H1 (cell line): ENCODE data around the gene SARNP. TPM values are rescaled to one million over a fixed set of nuclear protein-coding genes. Genes with fewer than 3 reads are reported as not detected.

Source experiments
- CTCF ChIA-PET: fragments of 300-600 bp; sonication (Branson Sonifier 250); formaldehyde crosslinking; loops from one replicate; lab custom pipeline; 2021; ENCODE audit not compliant: partially characterized antibody; lab: Charles Lee
- POLR2A ChIA-PET: fragments of 300-600 bp; sonication (Branson Sonifier 250); formaldehyde crosslinking; loops from one replicate; lab custom pipeline; 2021; ENCODE audit warnings: inconsistent platforms; ENCODE audit not compliant: partially characterized antibody; lab: Charles Lee
- DNase-seq, 2 experiments: peaks; one replicate each; pipeline versions ENCODE4 v3.0.0 to v3.0.0-alpha.2; 2010 to 2022; ENCODE audit warnings: low spot score in 2 of 2, low read depth in 1 of 2, mixed read lengths in 1 of 2
- FAIRE-seq: peaks from 2 replicates; lab custom pipeline; 2011; peaks lifted over from hg19 to GRCh38; lab: Jason Lieb, UNC
- H2AFZ ChIP-seq: 2 replicates; pipeline ENCODE4 v1.8.1; 2012; ENCODE audit warnings: low read length, inconsistent platforms
- H2AK5ac ChIP-seq: 2 replicates; pipeline ENCODE4 v1.6.1; 2013; ENCODE audit warnings: low read depth, low read length
- H2BK120ac ChIP-seq: replicated peaks from 2 replicates; pipeline ENCODE3; 2013; ENCODE audit warnings: low read depth, low read length, inconsistent platforms
- H2BK12ac ChIP-seq: 2 replicates; pipeline ENCODE4 v1.6.1; 2013; ENCODE audit warnings: low read depth, low read length
- H2BK15ac ChIP-seq: 2 replicates; pipeline ENCODE4 v1.6.1; 2013; ENCODE audit warnings: low read length
- H2BK20ac ChIP-seq: 2 replicates; pipeline ENCODE4 v1.6.1; 2013; ENCODE audit warnings: low read length
- H2BK5ac ChIP-seq: 2 replicates; pipeline ENCODE4 v1.6.1; 2013; ENCODE audit warnings: low read depth, low read length
- H3K14ac ChIP-seq: 2 replicates; pipeline ENCODE4 v1.6.1; 2013; ENCODE audit warnings: inconsistent platforms; ENCODE audit not compliant: insufficient read length
- H3K18ac ChIP-seq: 2 replicates; pipeline ENCODE4 v1.6.1; 2013; ENCODE audit warnings: low read length; ENCODE audit errors: extremely low read depth
- H3K23ac ChIP-seq: 2 replicates; pipeline ENCODE4 v1.6.1; 2013; ENCODE audit warnings: inconsistent platforms; ENCODE audit not compliant: insufficient read length
- H3K23me2 ChIP-seq: 2 replicates; pipeline ENCODE4 v1.6.1; 2013; ENCODE audit warnings: low read depth, low read length
- H3K27ac ChIP-seq: 2 replicates; pipeline ENCODE4 v1.6.1; 2011; ENCODE audit warnings: low read depth, low read length, inconsistent platforms
- H3K27me3 ChIP-seq, 4 experiments: replicated peaks in 1 of 4; 1 replicate in 1 of 4; 2 replicates in 3 of 4; pipeline versions ENCODE4 v1.6.1 to v1.8.1; 2011 to 2013; ENCODE audit warnings: low read length in 3 of 4, mild to moderate bottlenecking in 3 of 4, inconsistent platforms in 2 of 4, mixed read lengths in 2 of 4, moderate library complexity in 1 of 4; ENCODE audit not compliant: control insufficient read depth in 3 of 4, insufficient read depth in 3 of 4; ENCODE audit errors: extremely low read depth in 1 of 4
- H3K36me3 ChIP-seq, 4 experiments: 2 replicates each; pipeline versions ENCODE4 v1.6.1 to v1.8.1; 2011 to 2013; ENCODE audit warnings: mild to moderate bottlenecking in 4 of 4, low read length in 3 of 4, moderate library complexity in 2 of 4, control low read depth in 1 of 4, inconsistent platforms in 1 of 4; ENCODE audit not compliant: insufficient read depth in 4 of 4, control insufficient read depth in 2 of 4
- H3K4ac ChIP-seq: replicated peaks from 2 replicates; pipeline ENCODE3; 2013; ENCODE audit warnings: low read length, low read depth, mixed read lengths, inconsistent platforms; ENCODE audit not compliant: insufficient read length
- H3K4me1 ChIP-seq, 4 experiments: replicated peaks in 1 of 4; 1 replicate in 1 of 4; 2 replicates in 3 of 4; pipeline versions ENCODE4 v1.6.1 to v1.8.1; 2011 to 2013; ENCODE audit warnings: low read length in 3 of 4, inconsistent platforms in 2 of 4, mixed read lengths in 1 of 4; ENCODE audit not compliant: insufficient read depth in 4 of 4, control insufficient read depth in 3 of 4
- H3K4me2 ChIP-seq, 2 experiments: 2 replicates each; pipeline versions ENCODE4 v1.6.1 to v1.8.1; 2011 to 2013; ENCODE audit warnings: low read depth in 2 of 2, low read length in 2 of 2, control low read depth in 1 of 2, inconsistent platforms in 1 of 2, mild to moderate bottlenecking in 1 of 2; ENCODE audit not compliant: insufficient read depth in 1 of 2
- H3K4me3 ChIP-seq, 4 experiments: fragments of 200-600, 300-600 bp in 1 of 4; sonication (generic), shearing (Covaris generic), sonication (Bioruptor Twin) in 1 of 4; 2 replicates each; pipeline versions ENCODE4 v1.5.1 to v1.8.1; 2011 to 2016; ENCODE audit warnings: low read length in 4 of 4, low read depth in 3 of 4, control low read depth in 2 of 4, inconsistent platforms in 2 of 4, mild to moderate bottlenecking in 2 of 4, mixed read lengths in 1 of 4, moderate library complexity in 1 of 4; ENCODE audit not compliant: insufficient read depth in 2 of 4; ENCODE audit errors: extremely low read depth in 1 of 4
- H3K56ac ChIP-seq: replicated peaks from 2 replicates; pipeline ENCODE3; 2013; ENCODE audit warnings: low read depth, mild to moderate bottlenecking, mixed read lengths, low read length, inconsistent platforms; ENCODE audit not compliant: insufficient read length
- H3K79me1 ChIP-seq: 2 replicates; pipeline ENCODE4 v1.6.1; 2013; ENCODE audit warnings: low read depth, low read length, control low read depth
- H3K79me2 ChIP-seq, 2 experiments: 2 replicates each; pipeline versions ENCODE4 v1.6.1 to v1.8.1; 2012 to 2013; ENCODE audit warnings: low read length in 2 of 2, mild to moderate bottlenecking in 2 of 2, inconsistent platforms in 1 of 2; ENCODE audit not compliant: insufficient read depth in 2 of 2, control insufficient read depth in 1 of 2
- H3K9ac ChIP-seq, 4 experiments: replicated peaks in 1 of 4; 1 replicate in 1 of 4; 2 replicates in 3 of 4; pipeline versions ENCODE4 v1.6.1 to v1.8.1; 2011 to 2013; ENCODE audit warnings: low read depth in 3 of 4, low read length in 3 of 4, control low read depth in 2 of 4, mild to moderate bottlenecking in 2 of 4, moderate library complexity in 2 of 4, inconsistent platforms in 1 of 4; ENCODE audit errors: extremely low read depth in 1 of 4
- H3K9me3 ChIP-seq, 2 experiments: 2 replicates each; pipeline versions ENCODE4 v1.6.1 to v1.8.1; 2012 to 2013; ENCODE audit warnings: mild to moderate bottlenecking in 2 of 2, moderate library complexity in 2 of 2, control low read depth in 1 of 2, inconsistent platforms in 1 of 2, low read depth in 1 of 2, low read length in 1 of 2, mixed read lengths in 1 of 2; ENCODE audit not compliant: insufficient read depth in 2 of 2
- H4K20me1 ChIP-seq, 2 experiments: replicated peaks in 1 of 2; 2 replicates each; pipeline versions ENCODE3 to v1.8.1; 2011 to 2013; ENCODE audit warnings: inconsistent platforms in 2 of 2, low read length in 2 of 2, mild to moderate bottlenecking in 1 of 2; ENCODE audit not compliant: insufficient read depth in 2 of 2, control insufficient read depth in 1 of 2
- H4K5ac ChIP-seq: 2 replicates; pipeline ENCODE4 v1.6.1; 2013; ENCODE audit warnings: low read length, low read depth, mixed read lengths, inconsistent platforms; ENCODE audit not compliant: insufficient read length
- H4K8ac ChIP-seq: 2 replicates; pipeline ENCODE4 v1.8.0; 2013; ENCODE audit warnings: mild to moderate bottlenecking, moderate library complexity, low read length, inconsistent platforms; ENCODE audit not compliant: insufficient read depth; ENCODE audit errors: extremely low read depth
- H4K91ac ChIP-seq: replicated peaks from 2 replicates; pipeline ENCODE3; 2013; ENCODE audit warnings: low read length, mixed read lengths, inconsistent platforms; ENCODE audit not compliant: insufficient read length
- ATF3 ChIP-seq: IDR thresholded peaks from 2 replicates; pipeline ENCODE4 v1.6.1; 2011; ENCODE audit warnings: low read depth, mild to moderate bottlenecking, low read length; ENCODE audit not compliant: insufficient read depth
- BACH1 ChIP-seq: IDR thresholded peaks from 2 replicates; pipeline ENCODE4 v1.6.1; 2012; ENCODE audit warnings: low read length, improper control_type of control experiment
- BCL11A ChIP-seq, 2 experiments: IDR thresholded peaks; one replicate each; pipeline ENCODE4 v1.6.1; 2011; ENCODE audit warnings: low read depth in 2 of 2, low read length in 2 of 2, mild to moderate bottlenecking in 2 of 2
- EP300 ChIP-seq, 2 experiments: IDR thresholded peaks; 1 replicate in 1 of 2; 2 replicates in 1 of 2; pipeline ENCODE4 v1.6.1; 2011 to 2012; ENCODE audit warnings: low read depth in 2 of 2, low read length in 2 of 2, mild to moderate bottlenecking in 2 of 2, borderline replicate concordance in 1 of 2, inconsistent platforms in 1 of 2, moderate library complexity in 1 of 2
- EZH2 ChIP-seq: fragments of 200-600 bp; sonication (generic); IDR thresholded peaks from 2 replicates; pipeline ENCODE4 v1.7.1; 2012; ENCODE audit warnings: low read depth, mild to moderate bottlenecking, moderate library complexity, low read length, inconsistent platforms; ENCODE audit not compliant: severe bottlenecking
- GTF2F1 ChIP-seq: IDR thresholded peaks from 2 replicates; pipeline ENCODE4 v1.6.1; 2012; ENCODE audit warnings: low read depth, low read length, improper control_type of control experiment, borderline replicate concordance
- HDAC6 ChIP-seq: IDR thresholded peaks from one replicate; pipeline ENCODE4 v1.7.1; 2012; ENCODE audit warnings: low read depth, mild to moderate bottlenecking, inconsistent platforms, low read length, moderate library complexity
- MAX ChIP-seq: IDR thresholded peaks from 2 replicates; pipeline ENCODE4 v1.6.1; 2012; ENCODE audit warnings: inconsistent platforms
- POLR2A ChIP-seq, 2 experiments: IDR thresholded peaks; 1 replicate in 1 of 2; 2 replicates in 1 of 2; pipeline ENCODE4 v1.6.1; 2011; ENCODE audit warnings: low read depth in 2 of 2, low read length in 2 of 2, mild to moderate bottlenecking in 2 of 2; ENCODE audit errors: control extremely low read depth in 1 of 2
- SUZ12 ChIP-seq: fragments of 200-600 bp; sonication (generic); IDR thresholded peaks from 2 replicates; pipeline ENCODE4 v1.6.1; 2012; ENCODE audit warnings: mild to moderate bottlenecking, inconsistent platforms, low read length, moderate library complexity, mixed read lengths
- YY1 ChIP-seq: IDR thresholded peaks from 2 replicates; pipeline ENCODE4 v1.6.1; 2011; ENCODE audit warnings: low read depth, mild to moderate bottlenecking, low read length
- ZNF274 ChIP-seq: IDR thresholded peaks from 2 replicates; pipeline ENCODE4 v1.7.0; 2012; ENCODE audit warnings: low read length, borderline replicate concordance; ENCODE audit errors: extremely low read depth
- WGBS, 2 experiments: shearing (Covaris generic) in 1 of 2; methylation state at CpG; one replicate each; pipeline versions ENCODE4 v1.1.6 to v1.1.7; 2013 to 2015; ENCODE audit warnings: low lambda C conversion rate in 2 of 2, mixed read lengths in 2 of 2, inconsistent platforms in 1 of 2, low coverage in 1 of 2, missing lambda C conversion rate in 1 of 2; ENCODE audit not compliant: insufficient replicate concordance in 2 of 2, insufficient coverage in 1 of 2, insufficient read length in 1 of 2; ENCODE audit errors: extremely low coverage in 1 of 2, missing lambda C conversion rate in 1 of 2; 5-methylcytosine and 5-hydroxymethylcytosine counted together
- polyA plus RNA-seq, 7 experiments: library from polyadenylated mRNA; depleted of rRNA in 3 of 7; stranded (reverse) in 5 of 7; unstranded in 2 of 7; fragments of >200 nt in 5 of 7; fragments of 200-250 nt in 2 of 7; gene quantifications; 1 replicate in 5 of 7; 2 replicates in 1 of 7; 4 replicates in 1 of 7; pipeline versions ENCODE4 v1.2.1 to v1.2.3, GENCODE V29; 2011 to 2013; ENCODE audit warnings: missing spikeins in 2 of 7, mixed read lengths in 2 of 7
- total RNA-seq: library from RNA; stranded (reverse); fragmentation: NEBNext Ultra II Directional; extraction: Animal tissue kit (Norgen Biotek cat#: 25700); gene quantifications from 2 replicates; pipeline ENCODE4 v1.2.1, GENCODE V29; 2021

Gene SARNP
- total and polyA plus RNA-seq, 2 of the 8 experiments (the other 6 are each of a cell fraction or from before 2014, with no cell fraction given): 114 to 226 TPM

GRCh38 chr12:55845785-55846496, 28.4 kb upstream of the SARNP start:
- H3K27ac ChIP-seq: no peak overlapping the region
- H3K27me3 ChIP-seq: no peaks in the 10 kb centered on the region
- H2AK5ac ChIP-seq: no peak overlapping the region
- H3K18ac ChIP-seq: no peak overlapping the region
- ChIA-PET CTCF (interaction anchor here (0.6 to 1.6 kb wide), 3 partner anchors 11 to 49 kb away, joined by 3 to 6 read pairs (median 4); no protein-coding TSS in a partner anchor), POLR2A (interaction anchor here (1.2 to 3.3 kb wide), 3 partner anchors 15 to 23 kb away, joined by 3 to 21 read pairs (median 3); no protein-coding TSS in a partner anchor)
- no peaks in the 10 kb centered on the region for H3K9me3 ChIP-seq
- no peak overlapping the region for H2BK120ac ChIP-seq
- H3K23me2 ChIP-seq: no peaks in the 10 kb centered on the region
- no peak overlapping the region for H3K4ac ChIP-seq
- H4K5ac ChIP-seq: no peak overlapping the region
- H4K91ac ChIP-seq: no peak overlapping the region
- H3K23ac ChIP-seq: no peak overlapping the region
- no peak overlapping the region for H3K56ac ChIP-seq
- DNase-seq (no peak), FAIRE-seq (no peak)
- H4K8ac ChIP-seq: no peak overlapping the region
- H2BK12ac ChIP-seq: no peak overlapping the region
- no peaks in the 10 kb centered on the region for H3K79me2 ChIP-seq
- WGBS, 2 experiments: 84% methylated on average over 7 of the region's 7 CpGs; no CpG with 5 or more reads in 1 of the 2 experiments
- H2AFZ ChIP-seq: no peak overlapping the region
- no peak overlapping the region for H3K4me2 ChIP-seq
- no peak overlapping the region for H3K4me3 ChIP-seq
- no peaks in the 10 kb centered on the region for H4K20me1 ChIP-seq
- no peaks in the 10 kb centered on the region for H3K36me3 ChIP-seq
- peaks cover 0 to 8% (median 2%) of the 10 kb centered on the region in 4 experiments; a peak in 3 of 7 replicates for H3K4me1 ChIP-seq
- no peak overlapping the region for H2BK20ac ChIP-seq
- no peak overlapping the region for H3K9ac ChIP-seq
- H3K79me1 ChIP-seq: no peaks in the 10 kb centered on the region
- no peak overlapping the region for H2BK5ac ChIP-seq
- no peak overlapping the region for H2BK15ac ChIP-seq
- H3K14ac ChIP-seq: no peak overlapping the region
- TF ChIP-seq EZH2: no peak
- TF ChIP-seq YY1: no peak
- TF ChIP-seq SUZ12: no peak
- no peak for TF ChIP-seq GTF2F1
- TF ChIP-seq ATF3: no peak
- no peak for TF ChIP-seq BCL11A (IDR thresholded peaks at IDR 0.05; ENCODE audit: low read depth in 2 of 2, low read length in 2 of 2)
- TF ChIP-seq MAX: no peak
- TF ChIP-seq EP300 (IDR thresholded peaks at IDR 0.05; ENCODE audit: borderline replicate concordance in 1 of 2, low read depth in 2 of 2, low read length in 2 of 2): no peak
- TF ChIP-seq HDAC6: no peak
- no peak for TF ChIP-seq POLR2A (IDR thresholded peaks at IDR 0.05; ENCODE audit: control extremely low read depth in 1 of 2, low read depth in 2 of 2, low read length in 2 of 2)
- TF ChIP-seq BACH1: no peak
- no peak for TF ChIP-seq ZNF274
